KMS-11 (cell line): ENCODE results near the gene HSD17B3.

Experiments
- H2AFZ ChIP-seq: fragments of 200-600 bp; sonication (generic); 2 replicates; pipeline ENCODE4 v1.6.1; 2016; ENCODE audit warnings: antibody characterized with exemption, mixed run types, low read depth
- H3K27ac ChIP-seq: fragments of 200-600 bp; sonication (generic); 2 replicates; pipeline ENCODE4 v1.6.1; 2016; ENCODE audit warnings: mild to moderate bottlenecking, mixed run types
- H3K27me3 ChIP-seq: fragments of 200-600 bp; sonication (generic); 2 replicates; pipeline ENCODE4 v1.6.1; 2017; ENCODE audit warnings: mild to moderate bottlenecking, low read depth, mixed run types, moderate library complexity; ENCODE audit not compliant: insufficient read depth
- H3K36me3 ChIP-seq: fragments of 200-600 bp; sonication (generic); 2 replicates; pipeline ENCODE4 v1.6.1; 2017; ENCODE audit warnings: mild to moderate bottlenecking, mixed run types; ENCODE audit not compliant: insufficient read depth
- H3K4me1 ChIP-seq: fragments of 200-600 bp; sonication (generic); 2 replicates; pipeline ENCODE4 v1.6.1; 2016; ENCODE audit warnings: mild to moderate bottlenecking, low read depth, mixed run types; ENCODE audit not compliant: poor library complexity, severe bottlenecking
- H3K4me2 ChIP-seq: fragments of 200-600 bp; sonication (generic); 2 replicates; pipeline ENCODE4 v1.7.0; 2016; ENCODE audit warnings: mild to moderate bottlenecking, mixed run types
- H3K4me3 ChIP-seq: fragments of 200-600 bp; sonication (generic); IDR thresholded peaks from 2 replicates; pipeline ENCODE4 v1.6.1; 2017; ENCODE audit warnings: low read depth, low read length, mixed read lengths; ENCODE audit not compliant: insufficient read depth
- H3K79me2 ChIP-seq: fragments of 200-600 bp; sonication (generic); 2 replicates; pipeline ENCODE4 v1.6.1; 2016; ENCODE audit warnings: low read depth, mixed run types; ENCODE audit not compliant: insufficient read depth
- H3K9ac ChIP-seq: fragments of 200-600 bp; sonication (generic); 2 replicates; pipeline ENCODE4 v1.6.1; 2016; ENCODE audit warnings: mild to moderate bottlenecking, mixed run types
- H4K20me1 ChIP-seq: fragments of 200-600 bp; sonication (generic); 2 replicates; pipeline ENCODE4 v1.6.1; 2016; ENCODE audit warnings: mild to moderate bottlenecking, mixed run types; ENCODE audit not compliant: insufficient read depth
- CTCF ChIP-seq: fragments of 200-600 bp; sonication (generic); conservative IDR thresholded peaks from 2 replicates; pipeline ENCODE4 v1.6.1; 2017; ENCODE audit warnings: low read depth, mild to moderate bottlenecking, antibody characterized with exemption, low read length, moderate library complexity, mixed read lengths

HSD17B3 gene

GRCh38 chr9:96344458-96345180 lies 42.6 kb upstream of the HSD17B3 start:
- no peaks in the 10 kb centered on the region for H4K20me1 ChIP-seq
- H3K4me1 ChIP-seq: no peaks in the 10 kb centered on the region
- no peak overlapping the region for H3K4me3 ChIP-seq
- no peak overlapping the region for H3K9ac ChIP-seq
- no peak overlapping the region for H3K4me2 ChIP-seq
- no peak for TF ChIP-seq CTCF
- H3K36me3 ChIP-seq: no peaks in the 10 kb centered on the region
- H3K79me2 ChIP-seq: no peaks in the 10 kb centered on the region
- H3K27ac ChIP-seq: no peak overlapping the region
- no peaks in the 10 kb centered on the region for H3K27me3 ChIP-seq
- H2AFZ ChIP-seq: no peak overlapping the region

- H2AFZ ChIP-seq: no peak overlapping the region
- H3K4me2 ChIP-seq: no peak overlapping the region
- no peak overlapping the region for H3K4me3 ChIP-seq
- H3K79me2 ChIP-seq: no peaks in the 10 kb centered on the region
- no peak for TF ChIP-seq CTCF
- H3K27ac ChIP-seq: no peak overlapping the region
- H3K27me3 ChIP-seq: no peaks in the 10 kb centered on the region
- H4K20me1 ChIP-seq: no peaks in the 10 kb centered on the region
- H3K36me3 ChIP-seq: no peaks in the 10 kb centered on the region
- H3K9ac ChIP-seq: no peak overlapping the region
- no peaks in the 10 kb centered on the region for H3K4me1 ChIP-seq
Observed at GRCh38 chr9:96343515-96344360, 41.8 kb upstream of the HSD17B3 start.

- H3K4me2 ChIP-seq: no peak overlapping the region
- no peaks in the 10 kb centered on the region for H3K27me3 ChIP-seq
Observed at GRCh38 chr9:96342571-96343245, 40.7 kb upstream of the HSD17B3 start.

More at GRCh38 chr9:96342571-96343245, 40.7 kb upstream of the HSD17B3 start:
- H2AFZ ChIP-seq: no peak overlapping the region
- H3K9ac ChIP-seq: no peak overlapping the region
- no peaks in the 10 kb centered on the region for H4K20me1 ChIP-seq
- H3K27ac ChIP-seq: no peak overlapping the region
- no peak overlapping the region for H3K4me3 ChIP-seq
- no peaks in the 10 kb centered on the region for H3K36me3 ChIP-seq
- H3K4me1 ChIP-seq: no peaks in the 10 kb centered on the region
- no peak for TF ChIP-seq CTCF
- H3K79me2 ChIP-seq: no peaks in the 10 kb centered on the region
